ENCODE data around the gene NR2E3.

NR2E3 gene

GRCh38 chr15:71810256-71811035 lies at the start of gene NR2E3:
Gene NR2E3, plus strand, starts transcription at chr15:71810554. Its CDS starts 190 bp downstream, at chr15:71810744.
- no peak for DNase-seq
- intact Hi-C loops (cut with DNase I), result no loop called here

DNA sequence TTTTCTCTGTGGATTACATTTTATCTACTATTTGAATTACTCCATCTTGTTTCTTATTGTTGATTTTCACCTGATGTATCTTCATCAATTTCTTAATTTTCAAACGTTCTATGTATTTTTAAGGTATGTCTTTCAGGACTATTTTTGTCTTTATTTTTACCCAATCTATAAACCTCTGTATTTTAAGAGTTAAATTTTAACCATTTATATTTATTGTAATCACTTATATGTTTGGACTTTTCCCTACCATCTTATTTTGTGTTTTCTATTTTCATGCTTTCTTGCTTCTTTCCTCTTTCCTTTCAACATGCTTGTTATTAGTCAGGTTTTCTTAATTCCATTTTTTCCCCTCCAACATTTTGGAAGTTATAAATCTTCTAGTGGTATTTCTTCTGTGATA lies 49.5 kb upstream of the NR2E3 start:
- no peak for DNase-seq
- intact Hi-C loops (cut with DNase I), result no loop called here

DNA sequence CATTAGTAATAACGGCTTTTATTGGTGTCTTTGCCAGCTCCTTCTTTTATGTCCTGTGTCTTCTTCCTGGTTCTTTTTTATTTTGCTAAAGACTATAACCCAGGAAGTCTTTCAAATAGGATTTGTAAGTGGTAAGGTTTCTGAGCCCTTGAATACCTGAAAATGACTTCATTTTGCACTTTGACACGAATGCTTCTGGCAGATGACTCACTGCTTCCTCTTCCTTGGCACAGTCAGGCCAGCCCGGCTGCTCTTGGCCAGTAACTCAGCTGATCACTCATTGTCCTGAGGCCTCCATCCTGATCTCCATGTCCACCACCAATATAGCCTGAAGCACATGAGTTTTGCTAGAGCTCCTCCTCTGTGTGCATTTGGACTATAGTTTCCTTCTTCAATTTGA lies 48.7 kb upstream of the NR2E3 start:
- DNase-seq, result no peak
- intact Hi-C loops (cut with DNase I), result no loop called here

DNA sequence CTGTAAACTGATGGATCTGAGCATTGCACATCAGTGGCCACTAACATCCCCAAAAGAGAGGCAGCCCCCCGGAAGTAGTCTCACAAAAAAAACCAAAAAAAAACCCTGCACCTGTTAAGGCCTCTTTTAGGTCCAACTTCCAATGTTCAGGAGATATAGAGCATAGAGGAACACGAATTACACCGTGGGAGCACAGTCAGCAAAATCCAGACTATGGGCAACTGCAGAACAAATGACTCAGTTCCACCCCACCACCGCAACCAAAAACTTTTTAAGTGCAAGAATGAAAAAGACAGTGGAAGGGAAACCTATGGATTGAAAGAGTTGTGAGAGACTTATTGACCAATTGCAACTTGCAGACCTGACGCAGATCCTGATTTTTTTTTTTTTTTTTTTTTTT lies 42.2 kb upstream of the NR2E3 start:
- no peak for DNase-seq
- intact Hi-C loops (cut with DNase I), result no loop called here

- no peak for DNase-seq
- intact Hi-C loops (cut with DNase I), result no loop called here
Observed at GRCh38 chr15:71773206-71773859, 37.0 kb upstream of the NR2E3 start.

DNA sequence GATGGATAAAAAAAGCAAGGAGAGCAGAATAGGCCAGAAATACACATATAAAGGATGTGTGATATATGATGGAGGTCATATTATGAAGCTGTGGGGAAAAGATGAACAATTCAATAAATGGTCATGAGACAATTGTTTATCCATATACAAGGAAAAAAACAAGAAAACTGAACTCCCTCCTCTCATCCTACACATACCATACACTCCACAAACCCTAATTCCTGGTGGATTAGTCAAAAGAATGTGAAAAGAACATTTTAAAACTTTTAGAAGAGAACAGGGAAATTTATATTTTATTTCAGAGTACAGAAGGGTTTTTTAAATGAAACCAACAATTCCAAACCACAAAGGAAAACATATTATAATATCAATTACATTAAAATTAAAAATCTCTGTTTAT lies 34.5 kb upstream of the NR2E3 start:
- intact Hi-C loops (cut with DNase I), result no loop called here
- DNase-seq, result no peak

- intact Hi-C loops (cut with DNase I), result no loop called here
- no peak for DNase-seq
Observed at GRCh38 chr15:71776304-71776703, 34.0 kb upstream of the NR2E3 start.

DNA sequence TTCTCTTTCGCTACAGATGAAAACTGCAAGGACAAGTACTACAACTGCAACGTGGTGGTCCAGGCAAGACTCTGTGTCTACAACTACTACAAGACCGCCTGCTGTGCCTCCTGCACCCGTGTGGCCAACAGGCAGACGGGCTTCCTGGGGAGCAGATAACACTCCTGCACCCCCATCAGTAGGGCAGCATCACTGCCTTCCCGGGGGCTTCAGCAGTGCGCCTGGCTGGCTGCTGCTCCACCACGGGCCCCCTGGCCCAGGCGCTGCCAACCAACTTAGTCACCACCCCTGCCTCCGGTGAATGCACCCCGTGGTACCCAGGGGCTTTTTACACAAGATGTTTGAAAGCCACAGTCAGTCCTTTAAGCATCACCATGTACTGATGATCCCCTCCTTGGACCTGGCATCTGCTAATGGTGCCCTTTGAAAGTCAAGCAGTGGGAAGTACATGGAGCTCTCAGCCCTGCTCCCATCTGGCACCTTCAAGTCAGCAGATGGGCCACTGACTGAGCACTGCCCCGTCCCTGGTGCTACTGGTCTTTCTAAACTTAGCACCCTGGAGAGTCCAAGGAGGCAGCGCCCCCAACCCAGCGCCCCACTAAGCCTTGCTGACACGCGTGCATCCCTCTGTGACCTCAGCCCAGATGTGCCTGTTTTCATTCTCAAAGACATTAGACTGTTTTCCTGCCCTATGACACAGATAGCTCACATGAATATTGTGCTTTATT lies 33.0 kb upstream of the NR2E3 start:
- intact Hi-C loops (cut with DNase I), result no loop called here
- DNase-seq, result peak in 1 of 10 donors; percentile 77

GRCh38 chr15:71779073-71779797 lies 31.1 kb upstream of the NR2E3 start:
- no peak for DNase-seq
- intact Hi-C loops (cut with DNase I), result no loop called here

- intact Hi-C loops (cut with DNase I), result loop anchor here (1.0 kb wide), 1 partner anchor 375 kb away; no protein-coding TSS in a partner anchor
- no peak for DNase-seq
Observed at GRCh38 chr15:71780115-71780976, 30.0 kb upstream of the NR2E3 start.

DNA sequence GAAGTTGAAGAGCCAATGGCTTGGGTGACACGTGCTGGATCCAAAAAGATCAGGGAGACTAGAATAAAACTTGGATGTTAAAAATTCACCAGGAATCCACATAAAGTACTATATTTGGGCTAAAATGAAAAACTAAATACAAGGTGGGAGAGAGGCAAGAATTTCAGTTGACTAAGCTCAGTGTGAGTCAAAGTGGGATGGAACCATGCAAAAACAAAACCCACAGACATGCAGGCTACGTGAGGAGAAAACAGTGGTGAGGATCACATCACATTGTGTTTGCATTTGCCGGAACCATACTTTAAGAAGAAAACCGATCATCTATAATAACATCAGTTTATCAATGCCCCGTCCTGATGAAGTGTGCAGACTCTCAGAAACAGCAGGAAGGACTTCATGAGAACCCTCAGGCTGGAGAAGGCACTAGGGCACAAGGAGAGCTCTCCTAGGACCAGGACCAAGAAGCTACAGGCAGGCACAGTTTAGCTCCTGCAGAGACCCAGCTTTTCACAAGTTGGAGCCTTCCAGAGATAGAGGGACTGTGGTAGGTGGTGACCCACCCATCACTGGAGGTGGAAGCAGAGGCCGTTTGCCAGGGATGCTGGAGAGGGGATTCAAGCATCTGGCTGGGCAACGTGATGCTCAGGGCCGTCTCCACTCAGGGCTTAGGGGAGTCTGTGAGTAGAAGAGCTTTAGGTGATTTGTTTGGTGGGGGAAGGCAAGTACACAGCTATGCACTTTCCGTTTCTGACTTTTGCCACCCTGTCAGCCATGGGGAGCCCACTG lies 29.0 kb upstream of the NR2E3 start:
- intact Hi-C loops (cut with DNase I), result no loop called here

GRCh38 chr15:71781965-71782265 lies 28.4 kb upstream of the NR2E3 start:
- DNase-seq, result no peak
- intact Hi-C loops (cut with DNase I), result no loop called here

More for the DNA sequence above, 29.0 kb upstream of the NR2E3 start:
- no peak for DNase-seq

DNA sequence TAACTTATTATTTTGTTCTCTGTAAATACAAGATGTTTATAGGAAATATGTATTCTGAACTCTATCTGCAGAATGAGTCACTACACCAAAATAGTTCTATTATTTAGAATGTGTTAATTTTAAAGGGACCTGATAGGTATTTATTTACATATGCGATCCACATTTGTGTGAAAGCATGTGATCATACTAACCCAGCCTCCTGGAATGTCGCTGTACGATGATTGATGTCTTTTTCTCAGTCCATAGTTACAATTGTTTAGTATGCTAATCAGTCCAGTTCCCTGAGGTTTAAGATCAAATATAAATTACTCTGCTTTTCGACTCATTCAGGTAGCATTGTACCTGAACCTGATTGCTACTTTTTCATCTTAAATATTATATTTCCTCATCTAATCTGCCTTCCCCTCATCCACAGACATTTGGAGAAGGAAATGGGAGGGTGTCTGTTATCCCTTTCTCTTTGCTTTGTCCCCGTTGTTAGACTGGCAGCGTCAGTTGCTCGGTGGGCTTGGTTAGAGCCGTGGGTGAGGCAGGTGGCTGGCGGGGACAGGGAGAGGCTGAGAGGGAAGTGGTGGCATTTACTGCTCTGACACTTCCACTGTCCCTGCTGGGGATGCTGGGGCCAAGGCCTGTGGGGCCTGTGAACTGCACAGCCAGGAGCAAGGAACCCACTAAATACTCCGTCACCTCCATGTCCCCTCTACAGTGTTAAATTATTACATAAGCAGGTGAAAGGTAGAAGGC lies 27.8 kb upstream of the NR2E3 start:
- intact Hi-C loops (cut with DNase I), result no loop called here

GRCh38 chr15:71784719-71785118 lies 25.6 kb upstream of the NR2E3 start:
- DNase-seq, result no peak
- intact Hi-C loops (cut with DNase I), result no loop called here

More for the DNA sequence above, 27.8 kb upstream of the NR2E3 start:
- no peak for DNase-seq

DNA sequence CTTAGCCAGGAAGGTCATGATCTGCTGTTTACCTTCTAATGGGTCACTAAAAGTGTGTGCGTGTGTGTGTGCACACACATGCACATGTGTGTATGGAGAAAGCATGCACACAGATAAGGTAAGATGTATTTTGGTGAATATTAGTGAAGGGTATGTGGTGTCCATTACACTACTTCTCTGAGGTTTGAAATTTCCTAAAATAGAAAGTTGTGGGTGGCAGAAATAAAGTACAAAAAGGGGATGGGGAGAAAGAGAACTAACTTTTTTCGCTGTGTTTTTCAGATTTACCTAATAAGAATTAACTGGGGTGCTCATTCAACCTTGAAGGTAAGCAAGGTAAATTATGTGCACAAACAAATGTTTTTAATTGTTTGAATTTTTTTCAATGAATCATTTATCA lies 24.4 kb upstream of the NR2E3 start:
- intact Hi-C loops (cut with DNase I), result no loop called here
- DNase-seq, result no peak

DNA sequence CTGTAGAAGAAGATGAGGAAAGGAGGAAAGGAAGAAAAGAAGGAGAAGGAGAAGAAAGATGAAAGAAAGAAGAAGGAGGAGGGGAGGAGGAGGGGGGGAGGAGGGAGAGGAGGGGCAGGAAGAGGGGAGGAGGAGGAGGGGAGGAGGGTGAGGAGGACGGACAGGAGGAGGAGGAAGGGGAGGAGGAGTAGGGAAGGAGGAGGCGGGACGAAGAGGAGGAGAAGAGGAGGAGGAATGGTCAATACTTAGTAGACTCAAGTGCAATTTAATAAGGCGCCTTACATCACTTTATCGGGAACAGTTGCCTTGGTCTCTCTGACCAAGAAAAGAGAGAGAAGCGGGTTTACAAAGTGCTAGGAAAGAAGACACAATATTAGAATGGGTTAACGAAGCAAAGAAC lies 23.7 kb upstream of the NR2E3 start:
- intact Hi-C loops (cut with DNase I), result no loop called here
- no peak for DNase-seq

DNA sequence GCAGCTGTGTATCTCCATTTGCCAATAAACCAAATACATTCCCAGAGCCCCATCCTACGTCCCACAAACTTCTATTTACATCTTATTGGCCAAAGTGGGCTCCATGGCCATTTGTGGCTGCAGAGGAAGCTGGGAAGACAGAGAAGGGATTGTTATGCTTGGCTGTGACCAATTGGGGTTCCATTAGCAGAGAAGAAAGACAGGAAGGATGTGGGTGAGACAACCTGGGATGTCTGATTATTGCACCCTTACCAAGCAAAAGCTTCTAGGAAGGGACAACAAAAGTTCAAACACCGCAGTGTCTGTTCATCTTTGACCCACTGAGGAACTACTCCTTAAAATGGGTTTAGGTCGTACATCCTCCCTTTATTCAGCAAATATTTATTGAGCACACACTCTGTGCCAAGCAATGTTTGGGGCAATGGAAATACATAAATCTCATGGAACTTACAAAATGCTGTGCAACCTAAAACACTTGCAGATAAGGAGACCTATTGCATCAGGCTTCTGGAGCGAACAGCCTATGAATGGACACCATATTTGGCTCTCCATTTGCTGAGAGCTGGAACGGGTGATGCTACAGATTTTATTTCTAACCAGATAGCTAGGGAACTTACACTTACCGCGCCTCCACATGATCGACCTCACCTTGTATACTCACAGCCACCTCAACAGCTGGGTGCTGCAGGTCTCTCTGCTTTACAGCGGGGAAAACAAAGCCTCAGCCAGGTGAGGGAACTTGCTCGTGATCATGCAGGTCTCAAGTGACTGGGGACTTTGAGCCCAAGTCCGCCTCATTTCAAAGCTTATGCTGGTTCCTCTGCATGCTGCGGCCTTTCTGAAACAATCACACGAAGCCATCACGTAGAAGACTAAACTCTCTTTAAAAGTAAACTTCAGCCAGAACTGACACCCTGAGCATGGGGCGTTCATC lies 21.4 kb upstream of the NR2E3 start:
- no peak for DNase-seq
- intact Hi-C loops (cut with DNase I), result no loop called here
